Liver (tissue), 9 donors: ENCODE results near the gene TNFRSF25. TPM values are rescaled to one million over a fixed set of nuclear protein-coding genes. Genes with fewer than 3 reads are reported as not detected.

Source experiments
- DNase-seq: peaks from one replicate; pipeline ENCODE4 v3.0.0-alpha.2; 2017; ENCODE audit warnings: low spot score
- H3K27ac ChIP-seq, 2 donors: one replicate each; pipeline ENCODE4 v1.7.0; 2013; ENCODE audit warnings: inconsistent platforms in 2 of 2, low read length in 2 of 2, control low read depth in 1 of 2, low read depth in 1 of 2, mild to moderate bottlenecking in 1 of 2
- H3K27me3 ChIP-seq, 4 donors: one replicate each; pipeline versions ENCODE4 v1.6.1 to v1.7.0; 2013; ENCODE audit warnings: low read length in 3 of 4, inconsistent platforms in 1 of 4, mild to moderate bottlenecking in 1 of 4, moderate library complexity in 1 of 4; ENCODE audit not compliant: control insufficient read depth in 4 of 4, insufficient read depth in 4 of 4
- H3K36me3 ChIP-seq, 4 donors: one replicate each; pipeline versions ENCODE4 v1.6.1 to v1.7.0; 2013; ENCODE audit warnings: low read length in 3 of 4, mild to moderate bottlenecking in 3 of 4, low read depth in 1 of 4, moderate library complexity in 1 of 4; ENCODE audit not compliant: control insufficient read depth in 4 of 4, insufficient read depth in 3 of 4
- H3K4me1 ChIP-seq, 4 donors: one replicate each; pipeline versions ENCODE4 v1.6.1 to v1.7.0; 2013; ENCODE audit warnings: low read length in 3 of 4, mild to moderate bottlenecking in 3 of 4, moderate library complexity in 1 of 4; ENCODE audit not compliant: control insufficient read depth in 4 of 4, insufficient read depth in 4 of 4
- H3K4me3 ChIP-seq, 3 donors: one replicate each; pipeline versions ENCODE4 v1.6.1 to v1.7.0; 2013; ENCODE audit warnings: low read length in 3 of 3, control low read depth in 1 of 3, low read depth in 1 of 3, mild to moderate bottlenecking in 1 of 3
- H3K9ac ChIP-seq, 2 donors: one replicate each; pipeline ENCODE4 v1.7.0; 2013; ENCODE audit warnings: low read length in 2 of 2, mild to moderate bottlenecking in 2 of 2, moderate library complexity in 2 of 2, control low read depth in 1 of 2, low read depth in 1 of 2
- H3K9me3 ChIP-seq, 4 donors: one replicate each; pipeline versions ENCODE4 v1.6.1 to v1.7.0; 2013; ENCODE audit warnings: low read length in 3 of 4; ENCODE audit not compliant: control insufficient read depth in 4 of 4
- ATF3 ChIP-seq: IDR thresholded peaks from 2 replicates; pipeline ENCODE4 v1.6.1; 2016; ENCODE audit warnings: antibody characterized with exemption
- CTCF ChIP-seq: fragments of 150-350 bp; IDR thresholded peaks from 2 replicates; pipeline ENCODE4 v1.5.1; 2017; ENCODE audit warnings: improper control_type of control experiment, low read depth, low read length; ENCODE audit not compliant: missing input control
- EGR1 ChIP-seq, 2 donors: IDR thresholded peaks; 2 replicates each; pipeline ENCODE4 v1.6.1; 2016 to 2018; ENCODE audit warnings: antibody characterized with exemption in 2 of 2, low read depth in 2 of 2
- FOXA1 ChIP-seq: IDR thresholded peaks from 2 replicates; pipeline ENCODE4 v1.6.1; 2016; ENCODE audit warnings: antibody characterized with exemption
- FOXA2 ChIP-seq: IDR thresholded peaks from 2 replicates; pipeline ENCODE4 v1.6.1; 2016; ENCODE audit warnings: antibody characterized with exemption
- GABPA ChIP-seq, 2 donors: IDR thresholded peaks in 1 of 2; conservative IDR thresholded peaks in 1 of 2; 2 replicates each; pipeline ENCODE4 v1.6.1; 2016; ENCODE audit warnings: antibody characterized with exemption in 2 of 2, mild to moderate bottlenecking in 1 of 2, moderate library complexity in 1 of 2
- HNF4A ChIP-seq, 2 donors: conservative IDR thresholded peaks; 2 replicates each; pipeline ENCODE4 v1.6.1; 2016; ENCODE audit warnings: antibody characterized with exemption in 2 of 2, mild to moderate bottlenecking in 2 of 2
- HNF4G ChIP-seq: IDR thresholded peaks from 2 replicates; pipeline ENCODE4 v1.6.1; 2016; ENCODE audit warnings: antibody characterized with exemption
- JUND ChIP-seq, 2 donors: IDR thresholded peaks; 2 replicates each; pipeline ENCODE4 v1.6.1; 2016; ENCODE audit warnings: antibody characterized with exemption in 2 of 2
- MAX ChIP-seq: IDR thresholded peaks from 2 replicates; pipeline ENCODE4 v1.6.1; 2016; ENCODE audit warnings: antibody characterized with exemption
- NR2F2 ChIP-seq: IDR thresholded peaks from 2 replicates; pipeline ENCODE4 v1.6.1; 2016; ENCODE audit warnings: antibody characterized with exemption
- RAD21 ChIP-seq, 2 donors: IDR thresholded peaks; 2 replicates each; pipeline ENCODE4 v1.6.1; 2016; ENCODE audit warnings: antibody characterized with exemption in 2 of 2, mild to moderate bottlenecking in 2 of 2
- REST ChIP-seq: IDR thresholded peaks from 2 replicates; pipeline ENCODE4 v1.6.1; 2016; ENCODE audit warnings: antibody characterized with exemption, mild to moderate bottlenecking
- RXRA ChIP-seq, 2 donors: IDR thresholded peaks; 2 replicates each; pipeline ENCODE4 v1.6.1; 2017 to 2018; ENCODE audit warnings: antibody characterized with exemption in 2 of 2, mild to moderate bottlenecking in 1 of 2
- SP1 ChIP-seq: IDR thresholded peaks from 2 replicates; pipeline ENCODE4 v1.6.1; 2018; ENCODE audit warnings: antibody characterized with exemption, mild to moderate bottlenecking
- TAF1 ChIP-seq: conservative IDR thresholded peaks from 2 replicates; pipeline ENCODE4 v1.6.1; 2016; ENCODE audit warnings: antibody characterized with exemption, mild to moderate bottlenecking
- YY1 ChIP-seq: IDR thresholded peaks from 2 replicates; pipeline ENCODE4 v1.6.1; 2016; ENCODE audit warnings: antibody characterized with exemption, mild to moderate bottlenecking
- ZBTB33 ChIP-seq: IDR thresholded peaks from 2 replicates; pipeline ENCODE4 v1.6.1; 2016; ENCODE audit warnings: antibody characterized with exemption
- WGBS: extraction: QIAGEN DNeasy Blood & Tissue Kit; methylation state at CpG from one replicate; pipeline ENCODE4 v1.1.7; 2013; 5-methylcytosine and 5-hydroxymethylcytosine counted together
- polyA plus RNA-seq, 2 donors: library from polyadenylated mRNA; stranded (reverse) in 1 of 2; unstranded in 1 of 2; fragments of 200-250 nt in 1 of 2; fragments of >200 nt in 1 of 2; fragmentation: Nextera tagmentation in 1 of 2; extraction: Ambion mirVana in 1 of 2; gene quantifications; one replicate each; pipeline versions ENCODE4 v1.2.1 to v1.2.3, GENCODE V29; 2013 to 2015
- total RNA-seq, 2 donors: library from RNA; depleted of rRNA; stranded (reverse); fragments of >200 nt; gene quantifications; one replicate each; pipeline ENCODE4 v1.2.3, GENCODE V29; 2014
- donor health status: healthy.
- donor health status: healthy.
- donor health status: healthy.
- donor health status: healthy.
- donor health status: healthy.

TNFRSF25 gene
- total and polyA plus RNA-seq, 4 donors: 0.78 to 2.6 (median 2.0) TPM

- Histone ChIP-seq H3K27ac (no peak overlapping the region), H3K4me1 (peaks cover 3 to 18% (median 8%) of the 10 kb centered on the region in 4 donors), H3K27me3 (no peaks in the 10 kb centered on the region), H3K4me3 (peak overlapping the region in 1 of 3 donors; percentile 52), H3K9ac (no peak overlapping the region), H3K9me3 (no peaks in the 10 kb centered on the region), H3K36me3 (no peaks in the 10 kb centered on the region)
- WGBS: 3% methylated on average over 80 of the region's 80 CpGs
- TF ChIP-seq RAD21 (IDR thresholded peaks at IDR 0.05): no peak
- no peak for DNase-seq
These were observed 19.5 kb upstream of the TNFRSF25 start for GRCh38 chr1:6485168-6486101.

GRCh38 chr1:6484826-6485167, 18.8 kb upstream of the TNFRSF25 start:
- Histone ChIP-seq H3K36me3 (no peaks in the 10 kb centered on the region), H3K9ac (no peak overlapping the region), H3K4me3 (peak overlapping the region in 1 of 3 donors; percentile 52), H3K4me1 (peaks cover 0 to 12% (median 4%) of the 10 kb centered on the region in 4 donors), H3K27ac (no peak overlapping the region), H3K27me3 (no peaks in the 10 kb centered on the region), H3K9me3 (no peaks in the 10 kb centered on the region)
- TF ChIP-seq HNF4G: no peak
- no peak for TF ChIP-seq RAD21 (IDR thresholded peaks at IDR 0.05)
- TF ChIP-seq HNF4A (conservative IDR thresholded peaks at IDR 0.05): no peak
- TF ChIP-seq CTCF: no peak
- TF ChIP-seq ATF3: no peak
- TF ChIP-seq ZBTB33: no peak
- no peak for TF ChIP-seq EGR1 (IDR thresholded peaks at IDR 0.05; ENCODE audit: low read depth in 2 of 2)
- no peak for TF ChIP-seq MAX
- no peak for TF ChIP-seq GABPA (IDR thresholded peaks at IDR 0.05 in 1 of 2, conservative IDR thresholded peaks at IDR 0.05 in 1 of 2)
- no peak for TF ChIP-seq FOXA1
- no peak for TF ChIP-seq REST
- no peak for TF ChIP-seq RXRA (IDR thresholded peaks at IDR 0.05)
- no peak for TF ChIP-seq FOXA2
- TF ChIP-seq SP1: no peak
- no peak for TF ChIP-seq YY1
- no peak for TF ChIP-seq JUND (IDR thresholded peaks at IDR 0.05)
- TF ChIP-seq NR2F2: no peak
- no peak for TF ChIP-seq TAF1
- DNase-seq: no peak
- WGBS: 28% methylated on average over 13 of the region's 13 CpGs
